DOHH2 (cell line): ENCODE data around the gene SHISA4.

Experiments used
- H3F3A ChIP-seq: fragments of 200-600 bp; sonication (generic), shearing (Covaris generic); 2 replicates; pipeline ENCODE4 v1.6.0; 2016; ENCODE audit warnings: antibody characterized with exemption, mild to moderate bottlenecking; ENCODE audit not compliant: control insufficient read depth, insufficient read depth
- H3K27ac ChIP-seq: fragments of 200-600 bp; sonication (generic); 2 replicates; pipeline ENCODE4 v1.5.1; 2014; ENCODE audit warnings: low read depth, mild to moderate bottlenecking, low read length, moderate library complexity
- H3K27me3 ChIP-seq: fragments of 200-600 bp; sonication (generic); 2 replicates; pipeline ENCODE4 v1.6.1; 2014; ENCODE audit warnings: mild to moderate bottlenecking, low read length, mixed read lengths; ENCODE audit not compliant: control insufficient read depth
- H3K36me3 ChIP-seq: fragments of 200-600 bp; sonication (generic); 2 replicates; pipeline ENCODE4 v1.6.1; 2014; ENCODE audit warnings: mild to moderate bottlenecking, low read length, moderate library complexity, mixed read lengths; ENCODE audit not compliant: control insufficient read depth
- H3K4me1 ChIP-seq: fragments of 200-600 bp; sonication (generic); 2 replicates; pipeline ENCODE4 v1.6.1; 2014; ENCODE audit warnings: mild to moderate bottlenecking, low read length, mixed read lengths; ENCODE audit not compliant: control insufficient read depth
- H3K4me2 ChIP-seq: fragments of 200-600 bp; sonication (generic); 2 replicates; pipeline ENCODE4 v1.6.0; 2014; ENCODE audit warnings: mild to moderate bottlenecking, low read length, moderate library complexity
- H3K4me3 ChIP-seq: fragments of 200-600 bp; sonication (generic); 2 replicates; pipeline ENCODE4 v1.5.1; 2014; ENCODE audit warnings: mild to moderate bottlenecking, low read length, mixed read lengths
- H3K79me2 ChIP-seq: fragments of 200-600 bp; sonication (generic); 2 replicates; pipeline ENCODE4 v1.6.1; 2014; ENCODE audit warnings: mild to moderate bottlenecking, low read length, mixed read lengths; ENCODE audit not compliant: control insufficient read depth
- H3K9me2 ChIP-seq: fragments of 200-600 bp; sonication (generic); replicated peaks from 2 replicates; pipeline ENCODE4 v1.6.1; 2014; ENCODE audit warnings: mild to moderate bottlenecking, low read length, mixed read lengths; ENCODE audit not compliant: control insufficient read depth
- H3K9me3 ChIP-seq: fragments of 200-600 bp; sonication (generic); 2 replicates; pipeline ENCODE4 v1.6.1; 2014; ENCODE audit warnings: antibody characterized with exemption, low read length, mixed read lengths; ENCODE audit not compliant: control insufficient read depth, insufficient read depth
- H4K20me1 ChIP-seq: fragments of 200-600 bp; sonication (generic); 2 replicates; pipeline ENCODE4 v1.6.0; 2014; ENCODE audit warnings: low read depth, mild to moderate bottlenecking, antibody characterized with exemption, low read length, moderate library complexity; ENCODE audit not compliant: control insufficient read depth, insufficient read depth
- CTCF ChIP-seq: fragments of 200-600 bp; sonication (generic); IDR thresholded peaks from one replicate; pipeline ENCODE4 v1.5.1; 2014; ENCODE audit warnings: antibody characterized with exemption, mild to moderate bottlenecking, low read depth, low read length; ENCODE audit not compliant: poor library complexity, severe bottlenecking
- EZH2phosphoT487 ChIP-seq: fragments of 200-600 bp; sonication (generic); IDR thresholded peaks from 2 replicates; pipeline ENCODE4 v1.6.1; 2017; ENCODE audit warnings: borderline replicate concordance, mild to moderate bottlenecking, antibody characterized with exemption, low read length, moderate library complexity, mixed read lengths

Gene SHISA4

GRCh38 chr1:201847150-201847549 lies 41.5 kb upstream of the SHISA4 start:
- no peak for TF ChIP-seq EZH2phosphoT487
- Histone ChIP-seq H3F3A (peaks cover 5% of the 10 kb centered on the region), H4K20me1 (peaks cover 22% of the 10 kb centered on the region), H3K9me3 (no peaks in the 10 kb centered on the region), H3K27ac (no peak overlapping the region), H3K79me2 (peaks cover 71% of the 10 kb centered on the region), H3K36me3 (peaks cover 70% of the 10 kb centered on the region), H3K4me2 (no peak overlapping the region), H3K4me3 (no peak overlapping the region), H3K27me3 (no peaks in the 10 kb centered on the region), H3K4me1 (no peaks in the 10 kb centered on the region), H3K9me2 (no peaks in the 10 kb centered on the region)

- H3K36me3 ChIP-seq, result peaks cover 70% of the 10 kb centered on the region
- H4K20me1 ChIP-seq, result peaks cover 15% of the 10 kb centered on the region
Observed at GRCh38 chr1:201848230-201848629, 40.5 kb upstream of the SHISA4 start.

GRCh38 chr1:201849372-201850052 lies 39.2 kb upstream of the SHISA4 start:
- no peaks in the 10 kb centered on the region for H3K9me2 ChIP-seq
- peaks cover 8% of the 10 kb centered on the region for H4K20me1 ChIP-seq
- H3K4me3 ChIP-seq, result no peak overlapping the region
- no peak overlapping the region for H3K4me2 ChIP-seq
- H3K36me3 ChIP-seq, result peaks cover 78% of the 10 kb centered on the region
- peaks cover 1% of the 10 kb centered on the region for H3F3A ChIP-seq
- H3K79me2 ChIP-seq, result peaks cover 48% of the 10 kb centered on the region
- H3K9me3 ChIP-seq, result no peaks in the 10 kb centered on the region
- H3K4me1 ChIP-seq, result no peaks in the 10 kb centered on the region
- no peak for TF ChIP-seq EZH2phosphoT487
- no peak overlapping the region for H3K27ac ChIP-seq
- H3K27me3 ChIP-seq, result no peaks in the 10 kb centered on the region

More at GRCh38 chr1:201848230-201848629, 40.5 kb upstream of the SHISA4 start:
- Histone ChIP-seq H3K27me3 (no peaks in the 10 kb centered on the region), H3K4me1 (no peaks in the 10 kb centered on the region), H3K79me2 (peaks cover 60% of the 10 kb centered on the region), H3K4me2 (no peak overlapping the region), H3K9me2 (no peaks in the 10 kb centered on the region), H3K9me3 (no peaks in the 10 kb centered on the region), H3K27ac (no peak overlapping the region), H3K4me3 (no peak overlapping the region), H3F3A (peaks cover 5% of the 10 kb centered on the region)
- no peak for TF ChIP-seq CTCF
- no peak for TF ChIP-seq EZH2phosphoT487

- Histone ChIP-seq H3K4me3 (no peak overlapping the region), H3K36me3 (peaks cover 82% of the 10 kb centered on the region), H3K27ac (no peak overlapping the region), H3K4me1 (no peaks in the 10 kb centered on the region), H3K9me2 (no peaks in the 10 kb centered on the region), H3K27me3 (no peaks in the 10 kb centered on the region), H3K79me2 (peaks cover 42% of the 10 kb centered on the region), H4K20me1 (peaks cover 6% of the 10 kb centered on the region; the same call in 1 of the 2 replicates), H3K9me3 (no peaks in the 10 kb centered on the region), H3F3A (no peaks in the 10 kb centered on the region; the same call in 1 of the 2 replicates), H3K4me2 (no peak overlapping the region)
- TF ChIP-seq EZH2phosphoT487, result no peak
- no peak for TF ChIP-seq CTCF
Observed at GRCh38 chr1:201850053-201850397, 38.7 kb upstream of the SHISA4 start.
